ENCODE results near the gene RCC2. TPM values are rescaled to one million over a fixed set of nuclear protein-coding genes. Genes with fewer than 3 reads are reported as not detected.

The RCC2 gene
- total and polyA plus RNA-seq, 2 donors (not counting 3 experiments of a cell fraction or from before 2014, with no cell fraction given) = 137 to 166 TPM

- no peaks in the 10 kb centered on the region for H3K27me3 ChIP-seq (ENCODE audit: control insufficient read depth in 2 of 2, insufficient read depth in 2 of 2, low read length in 2 of 2)
- H3K4me3 ChIP-seq (replicated peaks in 1 of 3; ENCODE audit: insufficient read depth in 1 of 3, low read depth in 1 of 3, low read length in 3 of 3) = no peak overlapping the region
- H3K9me1 ChIP-seq (replicated peaks; ENCODE audit: control insufficient read depth, extremely low read depth, insufficient read depth, low read length) = no peaks in the 10 kb centered on the region
- no peak for DNase-seq (ENCODE audit: low read depth, low spot score)
- FAIRE-seq = no peak
- no peaks in the 10 kb centered on the region for H3K79me2 ChIP-seq (ENCODE audit: control insufficient read depth, insufficient read depth, low read length)
- CTCF ChIA-PET = interaction anchor here (1.1 to 2.0 kb wide), 3 partner anchors 9 to 11 kb away, joined by 3 to 10 read pairs (median 4); no protein-coding TSS in a partner anchor
- no peaks in the 10 kb centered on the region for H3K36me3 ChIP-seq (ENCODE audit: control insufficient read depth in 2 of 2, extremely low read depth in 1 of 2, insufficient read depth in 2 of 2, low read length in 2 of 2)
- H3K9me3 ChIP-seq (replicated peaks; ENCODE audit: control insufficient read depth, insufficient read depth, low read length) = no peaks in the 10 kb centered on the region
- BruUV-seq (replicated peaks) = no TSS peak
- no peak for TF ChIP-seq POLR2A (IDR thresholded peaks at IDR 0.05; ENCODE audit: low read depth, low read length)
- no peak for TF ChIP-seq MAX (IDR thresholded peaks at IDR 0.05; ENCODE audit: insufficient read depth, insufficient read length)
- TF ChIP-seq CTCF (IDR thresholded peaks at IDR 0.05; ENCODE audit: extremely low read depth in 1 of 2, insufficient read depth in 1 of 2, low read depth in 1 of 2, low read length in 2 of 2) = no peak
- TF ChIP-seq JUN (IDR thresholded peaks at IDR 0.05; ENCODE audit: borderline replicate concordance, insufficient read depth, insufficient read length, low read depth) = no peak
- no peak for TF ChIP-seq GATA2 (IDR thresholded peaks at IDR 0.05; ENCODE audit: insufficient read depth, insufficient read length, low read depth, low read length)
- no peak for TF ChIP-seq MYC (IDR thresholded peaks at IDR 0.05; ENCODE audit: low read depth, low read length)
- TF ChIP-seq FOS (IDR thresholded peaks at IDR 0.05; ENCODE audit: borderline replicate concordance, insufficient read depth, low read length) = no peak
- TF ChIP-seq POLR2AphosphoS5 (IDR thresholded peaks at IDR 0.05; ENCODE audit: insufficient read depth, low read depth, low read length) = no peak
- no peak for TF ChIP-seq EZH2 (IDR thresholded peaks at IDR 0.05; ENCODE audit: borderline replicate concordance, low read depth, low read length, severe bottlenecking)
- no peak overlapping the region for H3K9ac ChIP-seq (replicated peaks; ENCODE audit: extremely low read depth, insufficient read depth, low read length)
- H3K4me2 ChIP-seq (ENCODE audit: insufficient read depth, low read length) = no peak overlapping the region
- no peak overlapping the region for H3K27ac ChIP-seq (ENCODE audit: insufficient read depth, low read depth, low read length)
- no peak overlapping the region for H2AFZ ChIP-seq (ENCODE audit: low read depth, low read length)
- dilution Hi-C loops (cut with MboI; ENCODE audit: extremely low pct_ligation_motif_present, low sequenced_read_pairs) = no loop called here
- no peaks in the 10 kb centered on the region for H3K4me1 ChIP-seq (ENCODE audit: control insufficient read depth, extremely low read depth, insufficient read depth, low read length)
- no peaks in the 10 kb centered on the region for H4K20me1 ChIP-seq (replicated peaks; ENCODE audit: control insufficient read depth, extremely low read depth, insufficient read depth, low read length)
- POLR2A ChIA-PET = no interaction called here
- intact Hi-C loops (cut with micrococcal nuclease) = no loop called here
Observed at GRCh38 chr1:17486242-17486641, 46.8 kb upstream of the RCC2 start.
